Caco-2 (cell line): Measurements from ENCODE around the gene SERPINB6. TPM values are rescaled to one million over a fixed set of nuclear protein-coding genes. Genes with fewer than 3 reads are reported as not detected.
"Not testable (repeated sequence)": the region's sequence is repeated elsewhere in the genome, so short reads cannot be mapped to it uniquely, and the experiment has no call there.

Source experiments
- BruUV-seq: library from RNA; stranded (reverse); fragments of 400-500 nt; replicated peaks from 2 replicates; lab custom pipeline; 2021; lab: Mats Ljungman, UMichigan
- CTCF ChIA-PET: fragments of 300-600 bp; sonication (Branson Sonifier 250); formaldehyde crosslinking; loops from one replicate; lab custom pipeline; 2022; ENCODE audit warnings: antibody characterized with exemption; lab: Charles Lee
- POLR2A ChIA-PET: fragments of 300-600 bp; sonication (Branson Sonifier 250); formaldehyde crosslinking; loops from one replicate; lab custom pipeline; 2022; ENCODE audit warnings: antibody characterized with exemption; lab: Charles Lee
- DNase-seq, 2 experiments: peaks; one replicate each; pipeline versions ENCODE4 v3.0.0 to v3.0.0-alpha.2; 2020 to 2022
- H3K27me3 ChIP-seq: replicated peaks from 2 replicates; pipeline ENCODE4 v1.6.0; 2011; ENCODE audit warnings: low read length; ENCODE audit not compliant: control insufficient read depth, insufficient read depth
- H3K36me3 ChIP-seq: 2 replicates; pipeline ENCODE4 v1.5.1; 2011; ENCODE audit warnings: low read length; ENCODE audit not compliant: control insufficient read depth, insufficient read depth
- H3K4me1 ChIP-seq: fragments of 250-450 bp; sonication (Bioruptor Pico); 2 replicates; pipeline ENCODE4 v1.5.1; 2020; ENCODE audit warnings: mild to moderate bottlenecking
- H3K4me3 ChIP-seq: 2 replicates; pipeline ENCODE4 v1.5.1; 2011; ENCODE audit warnings: low read depth, mild to moderate bottlenecking, control low read depth, low read length
- H3K9me3 ChIP-seq: fragments of 250-450 bp; sonication (Bioruptor Pico); 2 replicates; pipeline ENCODE4 v1.5.1; 2020; ENCODE audit warnings: mild to moderate bottlenecking, moderate library complexity
- H3K27ac Mint-ChIP-seq: one replicate; pipeline ENCODE4 v1.8.0; 2022; ENCODE audit warnings: mixed read lengths; ENCODE audit not compliant: unreplicated experiment
- H3K27me3 Mint-ChIP-seq: one replicate; pipeline ENCODE4 v1.8.0; 2022; ENCODE audit warnings: mixed read lengths; ENCODE audit not compliant: insufficient read depth, unreplicated experiment
- H3K36me3 Mint-ChIP-seq: one replicate; pipeline ENCODE4 v1.8.0; 2022; ENCODE audit warnings: mild to moderate bottlenecking, mixed read lengths; ENCODE audit not compliant: insufficient read depth, unreplicated experiment
- H3K4me1 Mint-ChIP-seq: one replicate; pipeline ENCODE4 v1.8.0; 2022; ENCODE audit warnings: low read depth, mixed read lengths; ENCODE audit not compliant: unreplicated experiment
- H3K4me3 Mint-ChIP-seq: one replicate; pipeline ENCODE4 v1.8.0; 2022; ENCODE audit warnings: mild to moderate bottlenecking, moderate library complexity, mixed read lengths; ENCODE audit not compliant: unreplicated experiment
- H3K9me3 Mint-ChIP-seq: one replicate; pipeline ENCODE4 v1.8.0; 2022; ENCODE audit warnings: mixed read lengths; ENCODE audit not compliant: unreplicated experiment
- CTCF ChIP-seq, 2 experiments: fragments of 200-600 bp in 1 of 2; IDR thresholded peaks; 1 replicate in 1 of 2; 2 replicates in 1 of 2; pipeline versions ENCODE4 v1.5.1 to v1.8.0; 2011 to 2022; ENCODE audit warnings: antibody characterized with exemption in 1 of 2, control low read depth in 1 of 2, inconsistent platforms in 1 of 2, low read depth in 1 of 2, low read length in 1 of 2, mild to moderate bottlenecking in 1 of 2, moderate library complexity in 1 of 2; ENCODE audit not compliant: insufficient read depth in 1 of 2, severe bottlenecking in 1 of 2, unreplicated experiment in 1 of 2
- intact Hi-C: fragments of 100-400 bp; cut with micrococcal nuclease; formaldehyde crosslinking; loops from one replicate; pipeline ENCODE4 v1.10.0; 2022; ENCODE audit not compliant: unreplicated experiment
- total RNA-seq: library from RNA; stranded (reverse); gene quantifications from 2 replicates; pipeline ENCODE4 v1.2.3, GENCODE V29; 2022

Gene SERPINB6
- total RNA-seq, 1 experiment from 2014 or later: 60.0 TPM

- not testable (repeated sequence) for H3K36me3 Mint-ChIP-seq, BruUV-seq, H3K27me3 Mint-ChIP-seq, H3K4me1 Mint-ChIP-seq, H3K27me3 ChIP-seq, H3K27ac Mint-ChIP-seq, H3K9me3 ChIP-seq, H3K9me3 Mint-ChIP-seq, H3K4me1 ChIP-seq, H3K36me3 ChIP-seq
- intact Hi-C loops: loop anchor here (2.0 to 5.0 kb wide), 2 partner anchors 120 to 249 kb away; partner anchors contain the start of gene BPHL
- DNase-seq: peak; percentile 38 to 69
- H3K4me3 ChIP-seq: peak overlapping the region; percentile 36
- peak overlapping the region; percentile 83 for H3K4me3 Mint-ChIP-seq
- peak; percentile 19 to 56 for TF ChIP-seq CTCF (IDR thresholded peaks at IDR 0.05; ENCODE audit: insufficient read depth in 1 of 2, low read depth in 1 of 2, low read length in 1 of 2, severe bottlenecking in 1 of 2, unreplicated experiment in 1 of 2)
- POLR2A ChIA-PET: interaction anchor here (0.8 to 1.7 kb wide), 2 partner anchors 9 to 12 kb away, joined by 3 to 24 read pairs; no protein-coding TSS in a partner anchor
- CTCF ChIA-PET: interaction anchor here (0.6 to 1.2 kb wide), 4 partner anchors 25 to 65 kb away, joined by 3 to 21 read pairs (median 6); no protein-coding TSS in a partner anchor
Observed at GRCh38 chr6:2998249-2998997, 27.1 kb upstream of the SERPINB6 start.

GRCh38 chr6:2993755-2994317 lies 22.5 kb upstream of the SERPINB6 start:
- no peaks in the 10 kb centered on the region for H3K27me3 Mint-ChIP-seq

More at GRCh38 chr6:2993755-2994317, 22.5 kb upstream of the SERPINB6 start:
- Mint-ChIP-seq H3K4me3 (no peak overlapping the region), H3K27ac (no peak overlapping the region), H3K9me3 (no peaks in the 10 kb centered on the region), H3K36me3 (peaks cover 10% of the 10 kb centered on the region), H3K4me1 (peaks cover 7% of the 10 kb centered on the region)
- intact Hi-C loops: no loop called here
- ChIA-PET CTCF (no interaction called here), POLR2A (no interaction called here)
- no TSS peak for BruUV-seq
- TF ChIP-seq CTCF (IDR thresholded peaks at IDR 0.05; ENCODE audit: insufficient read depth in 1 of 2, low read depth in 1 of 2, low read length in 1 of 2, severe bottlenecking in 1 of 2, unreplicated experiment in 1 of 2): no peak
- Histone ChIP-seq H3K27me3 (no peaks in the 10 kb centered on the region), H3K36me3 (no peaks in the 10 kb centered on the region), H3K9me3 (no peaks in the 10 kb centered on the region), H3K4me3 (no peak overlapping the region), H3K4me1 (peaks cover 6% of the 10 kb centered on the region; the same call in 1 of the 2 replicates)
- DNase-seq: no peak
